ENCODE measurements around the gene CSMD2.

GRCh38 chr1:34005309-34005708 lies 159.7 kb downstream of the CSMD2 start:
- TF ChIP-seq CTCF (conservative IDR thresholded peaks at IDR 0.05) (no peak), EZH2 (IDR thresholded peaks at IDR 0.05; ENCODE audit: low read depth) (no peak)

Data from PC-9 (cell line).